Measurements from ENCODE around the gene DNAH3.
"Not testable (repeated sequence)": the region's sequence is repeated elsewhere in the genome, so short reads cannot be mapped to it uniquely, and the experiment has no call there.

The DNAH3 gene

DNA sequence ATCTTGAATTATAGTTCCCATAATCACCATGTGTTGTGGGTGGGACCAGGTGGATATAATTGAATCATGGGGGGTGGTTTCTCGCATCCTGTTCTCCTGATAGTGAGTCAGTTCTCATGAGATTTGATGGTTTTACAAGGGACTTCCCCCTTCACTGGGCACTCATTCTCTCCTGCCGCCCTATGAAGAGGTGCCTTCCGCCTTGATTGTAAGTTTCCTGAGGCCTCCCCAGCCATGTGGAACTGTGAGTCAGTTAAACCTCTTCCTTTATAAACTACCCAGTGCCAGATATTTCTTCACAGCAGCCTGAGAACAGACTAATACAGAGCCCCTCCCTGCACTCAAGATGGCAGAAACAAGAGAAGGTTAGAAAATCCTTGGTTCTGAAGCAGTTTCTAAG lies 34.2 kb upstream of the DNAH3 start:
- TF ChIP-seq, protein P1, sequence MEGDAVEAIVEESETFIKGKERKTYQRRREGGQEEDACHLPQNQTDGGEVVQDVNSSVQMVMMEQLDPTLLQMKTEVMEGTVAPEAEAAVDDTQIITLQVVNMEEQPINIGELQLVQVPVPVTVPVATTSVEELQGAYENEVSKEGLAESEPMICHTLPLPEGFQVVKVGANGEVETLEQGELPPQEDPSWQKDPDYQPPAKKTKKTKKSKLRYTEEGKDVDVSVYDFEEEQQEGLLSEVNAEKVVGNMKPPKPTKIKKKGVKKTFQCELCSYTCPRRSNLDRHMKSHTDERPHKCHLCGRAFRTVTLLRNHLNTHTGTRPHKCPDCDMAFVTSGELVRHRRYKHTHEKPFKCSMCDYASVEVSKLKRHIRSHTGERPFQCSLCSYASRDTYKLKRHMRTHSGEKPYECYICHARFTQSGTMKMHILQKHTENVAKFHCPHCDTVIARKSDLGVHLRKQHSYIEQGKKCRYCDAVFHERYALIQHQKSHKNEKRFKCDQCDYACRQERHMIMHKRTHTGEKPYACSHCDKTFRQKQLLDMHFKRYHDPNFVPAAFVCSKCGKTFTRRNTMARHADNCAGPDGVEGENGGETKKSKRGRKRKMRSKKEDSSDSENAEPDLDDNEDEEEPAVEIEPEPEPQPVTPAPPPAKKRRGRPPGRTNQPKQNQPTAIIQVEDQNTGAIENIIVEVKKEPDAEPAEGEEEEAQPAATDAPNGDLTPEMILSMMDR (IDR thresholded peaks at IDR 0.05; ENCODE audit: extremely low read depth, insufficient read depth, missing control alignments), result no peak
- DNase-seq (ENCODE audit: low spot score), result no peak
- in situ Hi-C loops (cut with MboI; ENCODE audit: low pct_unique_long_range_greater_than_20kb, low sequenced_read_pairs, unreplicated experiment), result loop anchor here (10.0 kb wide), 2 partner anchors 90 to 1140 kb away; partner anchors contain the start of gene CRYM

DNA sequence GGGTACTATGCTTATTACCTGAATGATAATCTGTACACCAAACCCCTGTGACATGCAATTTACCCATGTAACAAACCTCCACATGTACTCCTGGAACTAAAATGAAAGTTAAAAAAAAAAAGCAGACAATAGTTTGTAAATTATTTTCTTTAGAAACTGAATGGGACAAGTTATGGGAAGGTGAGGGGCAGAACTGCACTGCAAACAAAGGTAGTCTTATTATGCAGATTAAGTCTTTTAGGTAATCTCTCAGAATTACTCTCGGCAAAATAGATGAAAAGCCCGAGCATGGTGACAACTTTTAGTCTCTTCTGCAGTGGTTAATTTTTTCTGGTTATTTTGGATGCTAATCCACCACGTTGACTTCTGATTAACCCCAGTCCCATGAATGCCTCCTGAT lies 33.3 kb upstream of the DNAH3 start:
- DNase-seq (ENCODE audit: low spot score), result no peak
- in situ Hi-C loops (cut with MboI; ENCODE audit: low pct_unique_long_range_greater_than_20kb, low sequenced_read_pairs, unreplicated experiment), result loop anchor here (10.0 kb wide), 2 partner anchors 91 to 1141 kb away; partner anchors contain the start of gene CRYM
- TF ChIP-seq, protein P1 (IDR thresholded peaks at IDR 0.05; ENCODE audit: extremely low read depth, insufficient read depth, missing control alignments), result no peak

DNA sequence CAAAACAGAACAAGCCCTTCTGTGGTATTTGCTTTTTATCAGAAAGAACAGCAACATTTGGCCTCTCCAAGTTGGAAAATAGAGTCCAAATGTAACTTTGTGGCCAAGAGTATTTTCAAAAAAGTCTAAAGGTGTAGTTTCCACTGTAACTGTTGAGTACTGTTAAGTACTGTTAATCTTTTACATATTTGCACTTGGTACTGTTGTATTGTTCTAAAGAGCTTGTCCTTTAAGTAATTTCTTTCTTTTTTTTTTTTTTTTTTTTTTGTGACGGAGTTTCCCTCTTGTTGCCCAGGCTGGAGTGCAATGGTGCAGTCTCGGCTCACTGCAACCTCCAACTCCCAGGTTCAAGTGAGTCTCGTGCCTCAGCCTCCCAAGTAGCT lies 29.3 kb upstream of the DNAH3 start:
- TF ChIP-seq, protein P1 (IDR thresholded peaks at IDR 0.05; ENCODE audit: extremely low read depth, insufficient read depth, missing control alignments), result no peak
- in situ Hi-C loops (cut with MboI; ENCODE audit: low pct_unique_long_range_greater_than_20kb, low sequenced_read_pairs, unreplicated experiment), result loop anchor here (10.0 kb wide), 2 partner anchors 95 to 1145 kb away; partner anchors contain the start of gene CRYM
- DNase-seq (ENCODE audit: low spot score), result no peak

DNA sequence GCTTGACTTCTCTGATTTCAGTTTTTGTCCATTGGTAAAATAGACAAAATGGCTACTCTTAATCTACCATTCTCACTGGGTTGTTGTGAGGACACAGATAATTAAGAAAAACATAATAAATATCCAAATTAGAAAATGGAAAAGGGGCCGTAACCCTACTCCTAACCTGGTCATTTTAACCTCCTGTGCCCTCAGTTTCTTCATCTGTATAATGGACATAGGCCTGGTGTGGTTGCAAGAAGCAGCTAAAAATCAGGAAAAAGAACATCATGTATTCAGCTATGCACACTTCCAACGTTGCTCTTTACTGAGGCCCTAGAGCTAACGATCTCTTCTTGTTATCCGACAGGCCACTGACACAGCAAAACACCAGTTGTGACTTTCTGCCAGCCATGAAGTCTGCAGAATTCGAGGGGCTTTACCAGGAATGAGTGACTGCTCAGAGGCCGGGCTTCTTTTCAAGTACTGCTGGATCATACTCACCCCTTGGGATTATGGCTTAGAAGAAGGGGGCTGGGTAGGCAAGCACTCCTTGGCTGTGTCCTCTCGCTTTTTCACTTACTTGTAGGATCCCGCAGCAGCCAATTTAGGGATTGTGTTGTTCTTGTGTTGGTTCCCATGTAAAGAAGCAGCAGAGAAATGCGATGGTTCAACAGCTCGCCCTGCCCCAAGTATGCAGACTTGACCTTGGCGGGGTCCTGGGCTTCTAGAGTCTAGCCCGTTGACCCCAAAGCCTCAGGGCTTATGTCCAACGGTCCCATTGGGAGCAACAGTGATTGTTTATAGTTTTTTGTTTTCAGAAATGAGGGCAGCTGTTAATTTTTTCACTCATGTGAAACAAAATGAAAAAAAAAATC lies 28.7 kb upstream of the DNAH3 start:
- TF ChIP-seq, protein P1 (IDR thresholded peaks at IDR 0.05; ENCODE audit: extremely low read depth, insufficient read depth, missing control alignments), result no peak
- no peak for DNase-seq (ENCODE audit: low spot score)
- in situ Hi-C loops (cut with MboI; ENCODE audit: low pct_unique_long_range_greater_than_20kb, low sequenced_read_pairs, unreplicated experiment), result no loop called here

DNA sequence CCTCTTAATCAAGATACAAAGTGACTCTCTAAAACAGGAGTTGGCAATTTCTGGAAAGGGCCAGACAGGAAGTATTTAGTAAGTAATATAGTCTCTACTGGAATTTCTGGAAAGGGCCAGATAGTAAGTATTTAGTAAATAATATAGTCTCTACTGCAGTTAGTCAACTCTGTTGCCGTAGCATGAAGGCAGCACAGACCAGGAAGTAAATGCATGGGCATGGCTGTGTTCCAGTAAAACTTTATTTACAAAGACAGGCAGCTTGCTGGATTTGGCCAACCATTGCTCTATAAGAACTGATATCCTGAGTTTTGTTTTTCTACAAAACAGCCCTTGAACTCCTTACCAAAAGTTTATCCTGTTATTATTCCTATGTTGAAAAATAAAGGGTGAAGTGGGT lies 24.8 kb upstream of the DNAH3 start:
- no peak for DNase-seq (ENCODE audit: low spot score)
- in situ Hi-C loops (cut with MboI; ENCODE audit: low pct_unique_long_range_greater_than_20kb, low sequenced_read_pairs, unreplicated experiment), result no loop called here
- TF ChIP-seq, protein P1 (IDR thresholded peaks at IDR 0.05; ENCODE audit: extremely low read depth, insufficient read depth, missing control alignments), result no peak

DNA sequence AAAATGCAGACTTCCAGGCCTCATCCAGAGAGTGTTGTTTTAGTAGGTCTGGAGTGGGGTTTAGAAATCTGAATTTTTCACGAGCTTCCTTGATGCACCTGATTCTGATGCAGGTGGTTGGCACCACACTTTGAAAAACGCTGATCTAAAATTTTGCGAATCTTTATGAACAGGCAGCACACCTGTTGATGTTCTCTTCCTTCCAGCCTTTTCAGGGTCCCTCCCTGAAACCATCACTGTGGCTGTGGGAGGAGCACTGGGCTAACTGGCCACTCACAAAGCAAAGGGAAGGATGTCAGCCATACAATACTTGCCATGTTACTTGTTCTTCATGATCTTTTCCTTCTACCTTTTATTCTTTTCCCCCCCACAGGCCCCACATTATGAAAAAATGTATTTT lies 22.0 kb upstream of the DNAH3 start:
- in situ Hi-C loops (cut with MboI; ENCODE audit: low pct_unique_long_range_greater_than_20kb, low sequenced_read_pairs, unreplicated experiment), result no loop called here
- no peak for DNase-seq (ENCODE audit: low spot score)
- TF ChIP-seq, protein P1 (IDR thresholded peaks at IDR 0.05; ENCODE audit: extremely low read depth, insufficient read depth, missing control alignments), result no peak

DNA sequence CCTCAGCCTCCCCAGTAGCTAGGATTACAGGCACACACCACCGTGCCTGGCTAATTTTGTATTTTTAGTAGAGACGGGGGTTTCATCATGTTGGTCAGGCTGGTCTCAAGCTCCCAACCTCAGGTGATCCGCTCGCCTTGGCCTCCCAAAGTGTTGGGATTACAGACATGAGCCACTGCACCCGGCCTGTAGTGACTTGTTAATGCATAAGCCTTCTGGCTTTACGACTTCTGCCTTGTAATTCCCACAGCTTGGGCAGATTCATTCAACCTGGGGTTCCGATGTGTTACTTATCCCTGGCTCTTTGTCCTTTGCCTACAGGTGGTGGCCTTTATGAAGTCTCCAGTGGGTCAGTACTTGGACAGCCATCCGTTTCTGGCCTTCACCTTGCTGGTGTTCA lies 19.5 kb upstream of the DNAH3 start:
- in situ Hi-C loops (cut with MboI; ENCODE audit: low pct_unique_long_range_greater_than_20kb, low sequenced_read_pairs, unreplicated experiment); DNase-seq (ENCODE audit: low spot score): not testable (repeated sequence)

Measured in GM13977 (cell line).